Natural killer cell (primary cell): ENCODE measurements around the gene RBMS3. TPM values are rescaled to one million over a fixed set of nuclear protein-coding genes. Genes with fewer than 3 reads are reported as not detected.

Experiments used
- ATAC-seq, 3 donors: fragments of 150-1000 bp in 2 of 3; fragments of 200-7000 bp in 1 of 3; cut with Tn5 transposase; 1 replicate in 1 of 3; 2 replicates in 2 of 3; pipeline ENCODE4 v1.10.0; 2021; ENCODE audit warnings: mild to moderate bottlenecking in 2 of 3, moderate library complexity in 2 of 3
- DNase-seq, 2 donors: peaks; one replicate each; pipeline versions ENCODE4 v3.0.0 to v3.0.0-alpha.2; 2013 to 2021; ENCODE audit warnings: mixed read lengths in 1 of 2
- H3K27ac ChIP-seq: one replicate; pipeline ENCODE4 v1.5.1; 2013; ENCODE audit warnings: mild to moderate bottlenecking, low read length
- H3K27me3 ChIP-seq: one replicate; pipeline ENCODE4 v1.6.1; 2013; ENCODE audit warnings: low read length; ENCODE audit not compliant: control insufficient read depth, insufficient read depth
- H3K36me3 ChIP-seq: one replicate; pipeline ENCODE4 v1.6.1; 2013; ENCODE audit warnings: low read length; ENCODE audit not compliant: control insufficient read depth, insufficient read depth
- H3K4me1 ChIP-seq: one replicate; pipeline ENCODE4 v1.6.1; 2013; ENCODE audit warnings: low read length; ENCODE audit not compliant: control insufficient read depth, insufficient read depth
- H3K4me3 ChIP-seq: one replicate; pipeline ENCODE4 v1.5.1; 2013; ENCODE audit warnings: low read length
- H3K9me3 ChIP-seq: one replicate; pipeline ENCODE4 v1.6.1; 2013; ENCODE audit warnings: low read length; ENCODE audit not compliant: control insufficient read depth, insufficient read depth
- H3K27ac Mint-ChIP-seq, 2 donors: one replicate each; pipeline ENCODE4 v1.8.0; 2022; ENCODE audit warnings: mild to moderate bottlenecking in 2 of 2, mixed read lengths in 2 of 2, moderate library complexity in 1 of 2
- H3K27me3 Mint-ChIP-seq, 2 donors: one replicate each; pipeline ENCODE4 v1.8.0; 2022; ENCODE audit warnings: low read depth in 2 of 2, mixed read lengths in 2 of 2
- H3K36me3 Mint-ChIP-seq: one replicate; pipeline ENCODE4 v1.8.0; 2022; ENCODE audit warnings: mixed read lengths
- H3K4me1 Mint-ChIP-seq, 2 donors: one replicate each; pipeline ENCODE4 v1.8.0; 2022; ENCODE audit warnings: mixed read lengths in 2 of 2
- H3K4me3 Mint-ChIP-seq: one replicate; pipeline ENCODE4 v1.8.0; 2022; ENCODE audit warnings: mild to moderate bottlenecking, moderate library complexity, mixed read lengths
- H3K9me3 Mint-ChIP-seq, 2 donors: one replicate each; pipeline ENCODE4 v1.8.0; 2022; ENCODE audit warnings: mixed read lengths in 2 of 2
- CTCF ChIP-seq: fragments of 200-600 bp; IDR thresholded peaks from one replicate; pipeline ENCODE4 v1.8.0; 2022; ENCODE audit warnings: antibody characterized with exemption
- whole genome bisulfite sequencing: methylation state at CpG from one replicate; pipeline ENCODE4 v1.1.7; 2013; ENCODE audit warnings: missing lambda C conversion rate; ENCODE audit not compliant: insufficient coverage; 5-methylcytosine and 5-hydroxymethylcytosine counted together
- intact Hi-C: fragments of 100-400 bp; cut with micrococcal nuclease; formaldehyde crosslinking; loops from one replicate; pipeline ENCODE4 v1.14.2; 2022
- total RNA-seq, 4 donors: library from RNA; stranded (reverse); fragments of 120-200 nt in 1 of 4; gene quantifications; one replicate each; pipeline versions ENCODE4 v1.2.3 to v1.2.4, GENCODE V29; 2013 to 2022

The RBMS3 gene
- total RNA-seq, 3 donors from 2014 or later (not counting 1 experiment from before 2014, with no cell fraction given) = 0.16 TPM; not detected in 2

GRCh38 chr3:29635888-29636287 lies 355.0 kb downstream of the RBMS3 start:
- Histone ChIP-seq H3K27me3 (no peaks in the 10 kb centered on the region), H3K27ac (no peak overlapping the region), H3K9me3 (no peaks in the 10 kb centered on the region), H3K4me1 (no peaks in the 10 kb centered on the region), H3K36me3 (no peaks in the 10 kb centered on the region), H3K4me3 (no peak overlapping the region)
- Mint-ChIP-seq H3K27ac (no peak overlapping the region), H3K27me3 (no peaks in the 10 kb centered on the region), H3K4me1 (no peaks in the 10 kb centered on the region), H3K4me3 (no peak overlapping the region), H3K36me3 (no peaks in the 10 kb centered on the region), H3K9me3 (peaks cover 6 to 10% of the 10 kb centered on the region in 2 donors)
- DNase-seq (no peak), ATAC-seq (no peak)
- intact Hi-C loops = no loop called here
- TF ChIP-seq CTCF = no peak
- WGBS = 55% methylated on average over 1 of the region's 1 CpG

DNA sequence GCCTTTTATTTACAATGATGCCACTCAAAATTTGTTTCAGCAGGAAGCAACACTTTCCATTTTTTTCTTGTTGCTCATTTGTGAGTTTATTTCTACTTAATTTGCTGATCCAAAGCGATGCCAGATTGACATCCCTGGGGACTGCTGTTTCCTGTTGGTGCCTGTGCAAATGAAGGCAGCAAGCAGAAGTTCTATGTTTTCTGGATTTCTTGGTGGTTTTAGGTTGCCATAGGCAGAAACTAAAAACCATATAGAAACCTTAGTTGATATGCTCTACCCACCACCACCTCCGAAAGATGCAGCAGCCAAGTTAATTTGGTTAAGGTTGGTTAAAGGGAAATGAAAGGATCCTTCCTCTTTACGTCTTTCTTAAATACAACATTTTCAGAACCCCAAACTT lies 356.2 kb downstream of the RBMS3 start:
- intact Hi-C loops = no loop called here
- Histone ChIP-seq H3K27ac (no peak overlapping the region), H3K4me3 (no peak overlapping the region), H3K27me3 (no peaks in the 10 kb centered on the region), H3K36me3 (no peaks in the 10 kb centered on the region), H3K4me1 (no peaks in the 10 kb centered on the region), H3K9me3 (no peaks in the 10 kb centered on the region)
- Mint-ChIP-seq H3K27me3 (no peaks in the 10 kb centered on the region), H3K27ac (no peak overlapping the region), H3K4me3 (no peak overlapping the region), H3K36me3 (no peaks in the 10 kb centered on the region), H3K9me3 (peaks cover 6 to 10% of the 10 kb centered on the region in 2 donors), H3K4me1 (no peaks in the 10 kb centered on the region)
- 50% methylated on average over 1 of the region's 3 CpGs for whole genome bisulfite sequencing
- DNase-seq = no peak
- TF ChIP-seq CTCF = no peak
- ATAC-seq = no peak

DNA sequence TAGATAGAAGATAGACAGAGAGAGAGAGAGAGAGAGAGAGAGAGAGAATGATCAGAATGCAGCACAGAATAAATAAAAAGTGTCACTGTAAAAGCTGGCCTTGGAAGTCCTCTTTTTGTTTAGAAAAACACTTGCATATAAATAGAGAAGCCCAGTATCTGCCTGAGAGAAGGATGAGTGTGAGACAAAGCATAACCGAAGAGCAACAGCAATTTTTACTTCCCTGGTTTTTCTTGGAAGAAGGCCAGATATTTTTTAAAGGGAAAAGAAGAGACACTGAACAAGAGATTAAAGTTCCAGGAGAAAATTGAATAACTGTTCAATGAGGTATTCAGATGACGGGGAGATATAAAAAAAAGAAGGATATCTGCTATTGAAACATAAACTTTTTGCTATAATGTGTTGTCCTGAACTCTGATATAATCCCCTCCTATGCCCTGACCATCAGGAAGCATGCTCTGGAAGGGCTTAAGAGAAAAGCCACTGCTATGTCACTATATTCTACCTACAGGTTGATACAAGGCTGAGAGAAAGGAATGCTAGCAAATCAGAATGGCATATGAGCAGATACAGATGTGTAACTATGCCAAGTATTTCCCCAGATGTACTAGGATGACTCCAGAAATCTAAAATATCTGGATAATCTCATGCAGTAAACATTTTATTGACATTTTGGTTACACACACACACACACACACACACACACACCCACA lies 358.9 kb downstream of the RBMS3 start:
- no peak for TF ChIP-seq CTCF
- peaks cover 9 to 10% of the 10 kb centered on the region in 2 donors for H3K9me3 Mint-ChIP-seq
- 88% methylated on average over 2 of the region's 2 CpGs for WGBS

More for the DNA sequence above, 358.9 kb downstream of the RBMS3 start:
- Histone ChIP-seq H3K27me3 (no peaks in the 10 kb centered on the region), H3K4me1 (no peaks in the 10 kb centered on the region), H3K4me3 (no peak overlapping the region), H3K9me3 (no peaks in the 10 kb centered on the region), H3K36me3 (no peaks in the 10 kb centered on the region), H3K27ac (no peak overlapping the region)
- Mint-ChIP-seq H3K27me3 (no peaks in the 10 kb centered on the region), H3K4me1 (no peaks in the 10 kb centered on the region), H3K36me3 (no peaks in the 10 kb centered on the region), H3K4me3 (no peak overlapping the region), H3K27ac (no peak overlapping the region)
- DNase-seq (no peak), ATAC-seq (no peak)
- intact Hi-C loops = no loop called here
